Endothelial cell of umbilical vein (primary cell): ENCODE measurements around the gene SHC1. TPM values are rescaled to one million over a fixed set of nuclear protein-coding genes. Genes with fewer than 3 reads are reported as not detected.

Experiments used
- BruUV-seq: library from RNA; stranded (reverse); fragments of 400-500 nt; replicated peaks from 2 replicates; lab custom pipeline; 2021; lab: Mats Ljungman, UMichigan
- CTCF ChIA-PET: fragments of 300-600, 350-600 bp; sonication (Branson Sonifier 250); formaldehyde crosslinking; loops from one replicate; lab custom pipeline; 2021; ENCODE audit warnings: antibody characterized with exemption, inconsistent platforms; lab: Charles Lee
- POLR2A ChIA-PET: fragments of 300-600, 350-600 bp; sonication (Branson Sonifier 250); formaldehyde crosslinking; loops from one replicate; lab custom pipeline; 2021; ENCODE audit warnings: antibody characterized with exemption, inconsistent platforms; lab: Charles Lee
- DNase-seq: peaks from one replicate; pipeline ENCODE4 v3.0.0-alpha.2; 2011; ENCODE audit warnings: low read depth, low spot score
- FAIRE-seq: peaks from 2 replicates; lab custom pipeline; 2011; peaks lifted over from hg19 to GRCh38; lab: Jason Lieb, UNC
- H2AFZ ChIP-seq: 2 replicates; pipeline ENCODE4 v1.6.0; 2012; ENCODE audit warnings: low read depth, low read length, control low read depth, inconsistent platforms
- H3K27ac ChIP-seq: 2 replicates; pipeline ENCODE4 v1.5.1; 2011; ENCODE audit warnings: low read depth, mild to moderate bottlenecking, control low read depth, low read length, moderate library complexity; ENCODE audit not compliant: insufficient read depth
- H3K27me3 ChIP-seq, 2 experiments: 2 replicates each; pipeline versions ENCODE4 v1.6.0 to v1.6.1; 2011; ENCODE audit warnings: low read length in 2 of 2, mixed read lengths in 1 of 2; ENCODE audit not compliant: control insufficient read depth in 2 of 2, insufficient read depth in 2 of 2
- H3K36me3 ChIP-seq, 2 experiments: 2 replicates in 1 of 2; 3 replicates in 1 of 2; pipeline ENCODE4 v1.5.1; 2011; ENCODE audit warnings: low read length in 2 of 2, mild to moderate bottlenecking in 1 of 2, moderate library complexity in 1 of 2; ENCODE audit not compliant: control insufficient read depth in 2 of 2, insufficient read depth in 2 of 2; ENCODE audit errors: extremely low read depth in 1 of 2
- H3K4me1 ChIP-seq: 3 replicates; pipeline ENCODE4 v1.5.1; 2011; ENCODE audit warnings: mild to moderate bottlenecking, low read length; ENCODE audit not compliant: control insufficient read depth, insufficient read depth; ENCODE audit errors: extremely low read depth
- H3K4me2 ChIP-seq: 2 replicates; pipeline ENCODE4 v1.6.1; 2011; ENCODE audit warnings: low read length, control low read depth, mixed read lengths; ENCODE audit not compliant: insufficient read depth
- H3K4me3 ChIP-seq, 3 experiments: fragments of 200-600 bp in 1 of 3; sonication (generic), shearing (Covaris generic) in 1 of 3; replicated peaks in 1 of 3; 2 replicates each; pipeline ENCODE4 v1.5.1; 2011 to 2016; ENCODE audit warnings: control low read depth in 3 of 3, low read length in 3 of 3, mild to moderate bottlenecking in 2 of 3, inconsistent platforms in 1 of 3, low read depth in 1 of 3, moderate library complexity in 1 of 3; ENCODE audit not compliant: insufficient read depth in 1 of 3
- H3K79me2 ChIP-seq: 2 replicates; pipeline ENCODE4 v1.6.0; 2012; ENCODE audit warnings: low read length, inconsistent platforms; ENCODE audit not compliant: control insufficient read depth, insufficient read depth
- H3K9ac ChIP-seq: replicated peaks from 2 replicates; pipeline ENCODE3; 2011; ENCODE audit warnings: low read length, control low read depth; ENCODE audit not compliant: insufficient read depth; ENCODE audit errors: extremely low read depth
- H3K9me1 ChIP-seq: replicated peaks from 3 replicates; pipeline ENCODE4 v1.6.0; 2011; ENCODE audit warnings: mild to moderate bottlenecking, low read length; ENCODE audit not compliant: control insufficient read depth, insufficient read depth; ENCODE audit errors: extremely low read depth
- H3K9me3 ChIP-seq: replicated peaks from 2 replicates; pipeline ENCODE4 v1.5.1; 2012; ENCODE audit warnings: low read length, inconsistent platforms; ENCODE audit not compliant: control insufficient read depth, insufficient read depth
- H4K20me1 ChIP-seq: replicated peaks from 2 replicates; pipeline ENCODE3; 2011; ENCODE audit warnings: mild to moderate bottlenecking, low read length; ENCODE audit not compliant: control insufficient read depth, insufficient read depth; ENCODE audit errors: extremely low read depth
- CTCF ChIP-seq, 2 donors: IDR thresholded peaks; 1 replicate in 1 of 2; 2 replicates in 1 of 2; pipeline ENCODE4 v1.5.1; 2011; ENCODE audit warnings: low read length in 2 of 2, mild to moderate bottlenecking in 2 of 2, moderate library complexity in 2 of 2, control low read depth in 1 of 2, inconsistent platforms in 1 of 2, low read depth in 1 of 2; ENCODE audit not compliant: insufficient read depth in 1 of 2; ENCODE audit errors: extremely low read depth in 1 of 2
- EZH2 ChIP-seq: IDR thresholded peaks from 2 replicates; pipeline ENCODE4 v1.6.1; 2012; ENCODE audit warnings: borderline replicate concordance, low read depth, mild to moderate bottlenecking, moderate library complexity, low read length, inconsistent platforms; ENCODE audit not compliant: severe bottlenecking
- FOS ChIP-seq: IDR thresholded peaks from 2 replicates; pipeline ENCODE4 v1.6.1; 2011; ENCODE audit warnings: mild to moderate bottlenecking, low read length, moderate library complexity, borderline replicate concordance; ENCODE audit not compliant: insufficient read depth
- GATA2 ChIP-seq: IDR thresholded peaks from 2 replicates; pipeline ENCODE4 v1.7.0; 2011; ENCODE audit warnings: low read depth, mild to moderate bottlenecking, moderate library complexity, mixed read lengths, low read length; ENCODE audit not compliant: insufficient read length, insufficient read depth
- JUN ChIP-seq: IDR thresholded peaks from 2 replicates; pipeline ENCODE4 v1.6.1; 2011; ENCODE audit warnings: borderline replicate concordance, low read depth; ENCODE audit not compliant: insufficient read length, insufficient read depth
- MYC ChIP-seq: IDR thresholded peaks from one replicate; pipeline ENCODE4 v1.6.1; 2011; ENCODE audit warnings: mild to moderate bottlenecking, low read depth, low read length
- POLR2A ChIP-seq: IDR thresholded peaks from 2 replicates; pipeline ENCODE4 v1.6.1; 2012; ENCODE audit warnings: low read depth, mild to moderate bottlenecking, control low read depth, low read length
- POLR2AphosphoS5 ChIP-seq: IDR thresholded peaks from 2 replicates; pipeline ENCODE4 v1.6.1; 2012; ENCODE audit warnings: low read depth, mild to moderate bottlenecking, control low read depth, low read length, moderate library complexity; ENCODE audit not compliant: insufficient read depth
- dilution Hi-C: fragments of 300-500 bp; cut with MboI; formaldehyde crosslinking; loops from one replicate; pipeline ENCODE4 v1.15.0; 2019; ENCODE audit warnings: low sequenced_read_pairs; ENCODE audit not compliant: extremely low pct_ligation_motif_present
- intact Hi-C: fragments of 100-400 bp; cut with micrococcal nuclease; formaldehyde crosslinking; loops from one replicate; pipeline ENCODE4 v1.10.0; 2022
- polyA plus RNA-seq, 4 experiments: library from polyadenylated mRNA; depleted of rRNA in 3 of 4; stranded (reverse) in 3 of 4; unstranded in 1 of 4; fragments of >200 nt; gene quantifications; 2 replicates each; pipeline versions ENCODE4 v1.2.1 to v1.2.3, GENCODE V29; 2011 to 2012; ENCODE audit warnings: missing spikeins in 1 of 4
- total RNA-seq: library from RNA; stranded (reverse); gene quantifications from 2 replicates; pipeline ENCODE4 v1.2.3, GENCODE V29; 2021
- TF ChIP-seq, protein P1 (sequence below): IDR thresholded peaks from 2 replicates; pipeline ENCODE4 v1.6.1; 2011; ENCODE audit not compliant: insufficient read depth, insufficient read length

The SHC1 gene
- total and polyA plus RNA-seq, 2 donors (not counting 3 experiments of a cell fraction or from before 2014, with no cell fraction given): 316 to 324 TPM

DNA sequence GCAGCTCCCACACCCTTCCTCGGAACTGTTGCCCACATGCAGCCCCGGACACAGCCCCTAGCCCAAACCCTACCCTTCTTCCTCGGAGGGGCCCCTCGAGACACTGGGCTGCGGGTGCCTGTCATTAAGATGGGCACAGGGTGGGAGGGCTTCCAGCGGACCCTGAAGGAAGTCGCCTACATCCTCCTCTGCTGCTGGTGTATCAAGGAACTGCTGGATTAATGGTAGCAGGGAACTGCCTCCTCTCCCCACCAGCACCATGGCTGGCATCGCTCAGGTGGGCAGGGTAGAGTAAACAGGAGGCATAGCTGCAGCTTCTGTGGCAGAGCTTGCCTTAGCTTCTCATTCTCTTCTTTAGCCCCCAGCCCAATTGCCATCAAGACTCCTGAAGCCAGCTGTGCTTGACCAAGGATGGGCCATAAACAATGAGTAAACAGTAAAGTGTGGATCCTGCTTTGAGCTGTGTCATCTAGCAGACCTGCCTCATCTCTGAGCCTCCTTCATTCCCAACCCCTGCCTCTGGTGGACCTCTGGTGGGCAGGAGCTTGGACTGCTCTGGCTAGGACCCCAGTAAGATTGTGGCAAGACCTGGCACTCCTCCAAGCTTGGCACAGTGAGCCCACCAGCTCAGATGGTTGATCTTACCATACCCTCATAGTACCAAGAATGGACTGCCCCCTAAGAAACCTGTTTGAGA, 23.2 kb upstream of the SHC1 start, which contains the start of gene LENEP:
TSS of gene LENEP (plus strand) at position 15 of the 697 bp plus-strand sequence. CDS start at position 37, 22 bp downstream.
- H3K4me2 ChIP-seq: no peak within 1 kb of the TSS
- no peaks in the 10 kb centered on the region for H3K9me1 ChIP-seq
- no peaks in the 10 kb centered on the region for H3K27me3 ChIP-seq
- H4K20me1 ChIP-seq: no peaks in the 10 kb centered on the region
- H3K9me3 ChIP-seq: no peaks in the 10 kb centered on the region
- H3K79me2 ChIP-seq: no peaks in the 10 kb centered on the region
- peak; percentile 27 for TF ChIP-seq POLR2A
- no peak for TF ChIP-seq GATA2
- peaks cover 0 to 12% of the 10 kb centered on the region in 2 experiments for H3K36me3 ChIP-seq
- H3K4me1 ChIP-seq: peaks cover 2% of the 10 kb centered on the region
- H2AFZ ChIP-seq: no peak within 1 kb of the TSS
- intact Hi-C loops (no loop called here), dilution Hi-C loops (no loop called here)
- H3K4me3 ChIP-seq: no peak within 1 kb of the TSS
- ChIA-PET CTCF (interaction anchor here (0.5 to 4.7 kb wide), 24 partner anchors 9 to 174 kb away, joined by 3 to 65 read pairs (median 6); partner anchors contain the start of genes ADAM15, EFNA4, FLAD1 and PBXIP1), POLR2A (interaction anchor here (0.6 to 1.7 kb wide), 5 partner anchors 9 to 59 kb away, joined by 3 to 5 read pairs (median 4); partner anchors contain the start of gene SHC1)
- DNase-seq (no peak), FAIRE-seq (no peak)
- H3K27ac ChIP-seq: no peak within 1 kb of the TSS
- no peak within 1 kb of the TSS for H3K9ac ChIP-seq
- no TSS peak for BruUV-seq

DNA sequence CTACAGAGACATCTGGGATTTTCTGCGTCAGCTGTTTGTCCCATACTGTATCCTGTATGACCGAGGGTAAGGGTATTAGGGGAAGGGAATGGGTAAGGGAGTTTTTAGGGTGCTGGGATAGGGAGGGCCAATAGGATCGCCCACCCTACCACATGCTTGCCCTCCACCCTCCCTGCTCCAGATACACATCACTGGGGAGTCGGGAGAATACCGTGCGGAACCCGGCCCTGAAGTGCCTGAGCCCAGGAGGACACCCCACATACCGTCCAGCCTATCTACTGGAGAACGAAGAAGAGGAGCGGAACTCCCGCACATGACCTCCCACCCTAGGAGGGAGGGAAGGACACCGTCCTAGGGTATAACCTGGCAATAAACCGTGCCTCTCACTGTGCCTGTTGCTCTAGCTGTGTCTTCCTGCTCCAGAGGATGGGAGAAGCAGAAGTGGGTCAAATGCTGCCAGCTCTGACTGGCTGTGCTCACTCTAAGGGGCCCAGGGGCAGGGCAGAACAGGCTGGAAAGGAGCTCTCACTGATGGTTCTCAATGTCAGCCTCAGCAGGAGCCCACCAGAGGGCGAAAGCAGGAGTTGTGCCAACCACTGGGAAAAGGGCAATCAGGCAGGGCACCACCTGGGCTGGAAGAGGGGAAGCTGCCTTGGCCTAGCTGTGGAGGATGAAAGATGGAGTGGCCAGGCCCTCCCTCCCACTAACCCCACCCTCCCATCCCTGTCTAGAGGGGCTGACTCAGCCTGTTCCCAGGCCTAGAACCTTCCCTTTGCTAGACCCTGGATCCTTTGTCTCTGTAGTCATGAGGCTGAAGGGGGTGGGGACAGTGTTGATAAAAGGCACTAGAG, 22.4 kb upstream of the SHC1 start:
- intact Hi-C loops (no loop called here), dilution Hi-C loops (no loop called here)
- no peak overlapping the region for H2AFZ ChIP-seq
- no peak overlapping the region for H3K27ac ChIP-seq
- no peaks in the 10 kb centered on the region for H4K20me1 ChIP-seq
- CTCF ChIA-PET: interaction anchor here (0.5 to 4.7 kb wide), 19 partner anchors 10 to 174 kb away, joined by 3 to 65 read pairs (median 5); partner anchors contain the start of genes ADAM15, EFNA4, FLAD1 and PBXIP1
- H3K4me2 ChIP-seq: no peak overlapping the region
- no peak for DNase-seq
- POLR2A ChIA-PET: interaction anchor here (0.9 to 1.7 kb wide), 3 partner anchors 9 to 24 kb away, joined by 3 to 5 read pairs (median 4); no protein-coding TSS in a partner anchor
- TF ChIP-seq CTCF (IDR thresholded peaks at IDR 0.05; ENCODE audit: extremely low read depth in 1 of 2, insufficient read depth in 1 of 2, low read depth in 1 of 2, low read length in 2 of 2) (peak in 1 of 2 donors; percentile 40), POLR2A (no peak), FOS (no peak), JUN (no peak), POLR2AphosphoS5 (peak; percentile 41), GATA2 (no peak), MYC (no peak), EZH2 (no peak)
- TF ChIP-seq, protein P1, sequence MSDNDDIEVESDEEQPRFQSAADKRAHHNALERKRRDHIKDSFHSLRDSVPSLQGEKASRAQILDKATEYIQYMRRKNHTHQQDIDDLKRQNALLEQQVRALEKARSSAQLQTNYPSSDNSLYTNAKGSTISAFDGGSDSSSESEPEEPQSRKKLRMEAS: no peak
- BruUV-seq: no TSS peak
- H3K4me3 ChIP-seq: no peak overlapping the region
- H3K79me2 ChIP-seq: peaks cover 4% of the 10 kb centered on the region
- H3K36me3 ChIP-seq: peaks cover 3 to 18% of the 10 kb centered on the region in 2 experiments
- H3K4me1 ChIP-seq: peaks cover 2% of the 10 kb centered on the region
- no peaks in the 10 kb centered on the region for H3K9me3 ChIP-seq
- H3K27me3 ChIP-seq: no peaks in the 10 kb centered on the region
- no peaks in the 10 kb centered on the region for H3K9me1 ChIP-seq
- FAIRE-seq: no peak
- H3K9ac ChIP-seq: no peak overlapping the region
